Cerebellar nuclear complex (tissue), 1 donor: ENCODE data around the gene FBLN2.
"Not testable (repeated sequence)": the region's sequence is repeated elsewhere in the genome, so short reads cannot be mapped to it uniquely, and the experiment has no call there.

Experiments used
- DNase-seq, 2 experiments: peaks; one replicate each; lab custom pipeline; 2025; lab: John Stamatoyannopoulos, UW

Gene FBLN2

GRCh38 chr3:13513913-13514517, 34.9 kb upstream of the FBLN2 start:
- DNase-seq: no peak

GRCh38 chr3:13514639-13515435, 34.1 kb upstream of the FBLN2 start:
- no peak for DNase-seq

DNA sequence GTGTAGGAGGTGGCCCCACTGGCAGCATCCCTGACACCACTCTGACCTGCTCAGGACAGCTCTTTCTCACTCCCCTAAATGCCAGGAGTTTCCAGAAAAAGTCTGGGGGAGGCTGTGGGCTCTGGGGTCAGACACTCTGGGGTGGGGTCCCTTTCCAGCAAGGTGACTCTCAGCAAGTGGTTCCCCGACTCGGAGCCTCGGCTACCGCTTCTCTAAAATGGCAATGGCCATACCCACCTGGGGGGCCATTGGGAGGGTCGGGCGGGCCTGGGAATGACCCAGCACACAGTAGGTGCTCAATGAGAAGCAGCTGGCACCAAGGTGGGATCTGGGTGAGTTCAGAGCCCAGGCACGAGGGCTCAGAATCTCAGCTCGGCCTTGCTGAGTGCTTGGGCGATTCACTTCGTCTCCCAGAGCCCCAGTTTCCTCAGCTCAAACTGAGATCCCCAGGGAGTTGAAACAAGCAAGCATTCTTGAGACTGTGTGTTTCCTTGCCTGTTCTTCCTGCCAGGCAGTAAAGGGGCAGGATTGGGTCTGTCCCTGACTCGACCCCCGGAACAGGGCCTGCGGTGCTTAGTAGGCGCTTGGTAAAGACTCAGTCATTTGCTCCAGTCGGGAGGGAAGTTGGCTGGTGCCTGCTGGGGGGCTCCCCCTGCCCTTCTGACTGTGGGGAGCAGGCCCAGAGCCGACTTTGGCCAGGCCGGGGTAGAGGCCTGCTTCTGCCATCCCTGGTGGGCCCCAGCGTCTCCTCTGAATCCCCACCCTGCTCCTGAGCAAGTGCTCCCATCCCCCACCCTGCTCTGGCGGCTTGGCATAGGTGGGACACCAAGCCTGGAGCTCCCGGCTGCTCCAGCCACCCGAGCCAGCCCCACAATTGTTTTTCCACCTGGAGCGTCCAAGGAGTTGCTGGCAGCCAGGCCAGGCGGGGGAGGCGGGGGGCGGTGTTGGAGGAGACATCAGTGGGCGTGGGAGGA, 32.9 kb upstream of the FBLN2 start:
- no peak for DNase-seq

- no peak for DNase-seq
Observed at GRCh38 chr3:13516760-13517135, 32.2 kb upstream of the FBLN2 start.

DNA sequence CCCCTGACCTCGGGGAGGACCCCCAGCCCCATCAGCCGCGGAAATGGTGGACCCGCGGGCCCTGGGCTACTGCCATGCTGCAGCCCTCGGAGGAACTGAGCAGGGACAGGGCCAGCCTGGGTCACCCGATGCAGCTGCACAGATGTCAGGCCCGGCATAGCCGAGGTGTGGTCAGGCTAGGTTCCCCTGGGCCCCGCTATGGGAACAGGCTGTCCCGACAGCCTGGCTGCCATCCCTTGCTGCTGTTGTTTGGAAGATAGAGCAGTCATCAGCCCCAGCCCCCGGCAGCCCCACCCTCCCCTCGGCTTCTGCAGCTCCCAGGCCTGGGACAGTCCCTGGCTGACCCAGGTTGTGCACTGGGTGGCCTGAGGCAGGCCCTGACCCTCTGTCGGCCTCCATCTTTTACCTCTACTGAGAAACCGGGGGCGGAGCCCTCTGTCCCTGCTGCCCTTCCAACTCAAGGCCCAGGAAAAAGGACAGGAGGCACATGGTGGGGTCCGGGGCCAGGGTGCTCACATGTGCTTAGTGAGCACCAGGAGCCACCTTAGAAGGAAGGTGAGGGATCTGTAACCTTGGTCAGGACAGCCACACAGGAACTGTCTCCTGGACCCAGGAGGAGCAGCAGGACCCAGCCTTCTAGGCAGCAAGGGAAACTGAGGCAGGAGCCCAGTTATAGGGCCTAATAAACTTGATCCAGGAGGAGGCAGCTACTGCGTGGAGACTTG, 31.5 kb upstream of the FBLN2 start:
- DNase-seq: no peak

GRCh38 chr3:13518516-13518953, 30.4 kb upstream of the FBLN2 start:
- DNase-seq: peak; percentile 97

- no peak for DNase-seq
Observed at GRCh38 chr3:13519006-13519791, 29.7 kb upstream of the FBLN2 start.

DNA sequence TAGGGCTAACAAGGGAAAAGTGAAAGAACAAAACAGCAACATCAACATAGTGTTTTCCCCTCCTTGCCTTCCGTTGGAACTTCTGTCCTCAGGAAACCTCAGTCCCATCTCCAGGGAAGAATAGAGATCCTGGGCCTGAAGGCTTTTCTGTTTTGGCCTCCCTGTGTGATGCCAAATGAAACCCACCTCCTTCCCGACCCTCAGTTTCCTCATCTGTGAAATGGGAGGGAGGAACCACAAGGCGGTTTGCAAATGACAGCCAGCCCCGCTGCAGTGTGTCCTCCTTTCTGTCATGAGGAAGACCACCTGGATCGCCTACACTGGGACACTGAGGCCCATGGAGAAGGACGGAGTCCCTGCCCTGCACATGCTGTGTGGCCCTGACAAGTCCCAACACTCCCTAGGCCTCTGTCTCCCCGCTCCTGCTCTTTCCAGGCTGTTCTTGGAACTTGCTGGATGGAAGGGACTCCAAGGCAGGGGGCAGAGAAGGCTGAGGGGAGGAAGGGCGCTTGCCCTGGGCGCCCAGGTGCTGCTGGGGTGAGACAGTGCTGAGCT, 28.5 kb upstream of the FBLN2 start:
- DNase-seq: no peak

DNA sequence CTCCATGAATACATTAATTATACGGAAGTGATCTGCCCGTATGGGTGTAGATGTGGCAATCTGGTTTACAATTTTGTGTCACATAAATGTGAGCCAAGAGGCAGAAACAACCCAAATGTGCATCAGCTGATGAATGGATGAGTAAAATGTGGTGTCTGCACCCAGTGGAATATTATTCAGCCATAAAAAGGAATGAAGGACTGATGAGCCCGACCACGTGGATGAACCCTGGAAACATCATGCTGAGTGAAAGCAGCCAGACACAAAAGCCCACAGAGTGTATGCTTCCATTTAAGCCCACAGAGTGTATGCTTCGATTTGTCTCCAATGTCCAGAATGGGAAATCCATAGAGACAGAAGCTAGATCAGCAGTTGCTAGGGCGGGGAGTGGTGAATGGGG, 27.6 kb upstream of the FBLN2 start:
- no peak for DNase-seq

DNA sequence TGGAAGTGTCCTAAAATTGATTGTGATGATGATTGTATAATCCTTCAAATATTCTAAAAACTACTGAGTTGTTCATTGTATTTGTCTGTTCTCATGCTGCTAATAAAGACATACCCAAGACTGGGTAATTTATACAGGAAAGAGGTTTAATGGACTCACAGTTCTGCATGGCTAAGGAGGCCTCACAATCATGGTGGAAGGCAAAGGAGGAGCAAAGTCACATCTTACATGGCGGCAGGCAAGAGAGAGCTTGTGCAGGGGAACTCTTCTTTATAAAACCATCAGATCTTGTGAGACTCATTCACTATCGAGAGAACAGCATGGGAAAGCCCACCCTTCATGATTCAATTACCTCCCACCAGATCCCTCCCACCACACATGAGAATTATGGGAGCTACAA, 27.2 kb upstream of the FBLN2 start:
- DNase-seq: not testable (repeated sequence)

- DNase-seq: no peak
Observed at GRCh38 chr3:13522236-13522635, 26.7 kb upstream of the FBLN2 start.

GRCh38 chr3:13524979-13525669, 23.8 kb upstream of the FBLN2 start:
- DNase-seq: no peak

DNA sequence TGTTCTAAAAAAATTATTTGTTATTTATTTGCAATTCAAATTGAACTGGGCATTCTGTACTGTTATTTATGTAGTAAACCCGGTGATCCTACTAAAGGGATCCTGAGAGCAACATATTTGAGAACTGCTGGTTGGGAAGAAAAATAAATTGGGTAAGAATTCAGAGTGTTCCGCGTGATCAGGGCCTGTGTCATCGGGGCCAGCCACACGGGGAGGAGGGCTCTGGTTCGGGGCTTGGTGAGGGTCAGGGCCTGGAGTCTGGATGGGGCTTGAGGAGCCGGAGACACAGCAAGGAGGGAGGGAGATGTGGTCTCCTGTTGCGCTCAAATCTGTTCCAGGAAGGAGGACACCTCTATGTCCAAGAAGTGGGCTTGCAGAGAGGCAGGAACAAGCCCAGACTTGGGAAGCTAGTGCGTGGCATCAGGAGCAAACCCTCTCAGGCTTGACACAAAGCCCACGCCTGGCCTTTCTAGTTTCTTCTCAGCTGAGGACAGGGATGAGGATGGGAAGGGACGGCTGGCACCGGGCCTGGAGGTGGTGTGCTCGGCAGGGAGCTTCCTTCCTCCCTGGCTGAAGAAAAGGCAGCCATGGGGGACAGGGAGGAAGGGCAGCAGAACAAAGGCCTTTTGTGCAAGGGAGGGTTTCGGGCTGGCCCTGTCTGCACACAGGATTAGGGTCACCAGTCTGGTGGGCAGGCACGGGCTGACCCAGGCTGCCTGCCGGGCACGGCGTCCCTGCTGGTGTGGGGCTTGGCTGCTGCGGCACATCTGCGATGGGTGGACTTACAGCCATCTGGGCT, 22.9 kb upstream of the FBLN2 start:
- no peak for DNase-seq

- DNase-seq: no peak
Observed at GRCh38 chr3:13526626-13526949, 22.3 kb upstream of the FBLN2 start.

DNA sequence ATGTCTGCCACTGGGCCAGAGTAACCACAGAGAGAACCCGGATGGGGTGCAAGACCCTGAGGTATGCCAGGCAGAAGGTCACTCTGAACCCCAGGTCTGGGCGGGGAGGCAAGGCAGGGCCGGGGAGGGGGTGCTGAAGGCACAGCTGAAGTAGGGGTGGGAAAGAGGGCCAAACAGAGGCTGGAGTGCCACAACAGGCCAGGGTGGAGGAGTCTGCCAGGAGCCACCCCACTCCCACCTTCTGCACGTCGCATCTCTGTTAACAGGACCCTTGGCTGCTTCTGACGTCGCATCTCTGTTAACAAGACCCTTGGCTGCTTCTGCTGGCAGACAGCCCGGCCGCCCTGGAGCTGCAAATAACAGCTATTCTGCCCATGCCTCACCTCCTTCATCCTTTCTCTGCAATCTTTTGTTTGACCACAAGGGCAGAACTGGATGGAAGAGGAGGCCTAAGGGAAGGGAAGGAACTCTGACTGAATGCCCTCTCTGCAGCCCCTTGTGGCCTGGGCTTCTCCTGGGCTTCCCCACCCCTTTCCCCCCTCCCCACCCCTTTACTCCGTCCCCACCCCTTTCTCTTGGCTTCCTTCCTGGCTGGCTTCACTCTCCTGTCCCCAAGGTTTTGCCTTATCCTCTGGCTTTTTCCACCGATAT, 20.6 kb upstream of the FBLN2 start:
- DNase-seq: no peak

DNA sequence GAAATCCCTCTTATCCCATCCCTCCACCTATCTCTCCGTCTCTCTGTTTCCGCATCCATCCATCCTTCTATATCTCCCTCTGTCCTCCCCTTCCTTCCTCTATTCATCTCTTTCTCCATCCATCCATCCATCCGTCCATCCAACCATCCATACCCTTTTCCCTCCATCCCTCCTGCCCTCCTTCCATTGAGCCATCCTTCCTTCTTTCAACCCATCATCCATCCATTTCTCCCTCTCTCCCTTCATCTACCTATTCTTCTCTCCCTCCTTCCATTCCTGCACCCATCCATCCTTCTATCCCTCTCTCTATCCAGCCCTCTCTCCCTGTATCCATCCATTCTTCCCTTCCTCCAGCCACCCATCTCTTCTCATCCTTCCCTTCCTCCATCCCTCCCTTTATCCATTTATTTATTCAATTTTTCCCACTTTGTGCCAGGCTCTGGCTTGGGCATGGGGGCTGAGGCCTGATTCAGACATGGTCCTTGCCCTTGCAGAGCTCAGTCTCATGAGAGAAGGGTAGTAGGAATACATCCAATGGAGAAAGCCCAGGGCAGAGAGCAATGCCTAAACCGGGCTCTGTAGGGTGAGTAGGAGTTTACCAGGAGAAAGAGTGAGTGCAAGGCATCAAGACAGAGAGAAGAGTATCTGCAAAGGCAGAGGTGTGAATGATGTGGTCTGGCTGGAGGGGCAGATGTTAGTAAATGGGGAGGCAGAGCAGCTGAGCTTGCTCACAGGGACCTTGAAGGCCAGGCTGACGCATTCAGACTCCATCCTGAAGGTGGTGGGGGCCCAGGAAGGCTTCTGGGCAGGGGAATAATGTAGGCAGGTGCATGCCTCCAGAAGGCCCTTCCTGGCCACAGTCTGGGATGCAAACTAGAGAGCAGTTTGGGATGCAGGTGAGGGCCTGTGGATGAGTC, 19.5 kb upstream of the FBLN2 start:
- no peak for DNase-seq

DNA sequence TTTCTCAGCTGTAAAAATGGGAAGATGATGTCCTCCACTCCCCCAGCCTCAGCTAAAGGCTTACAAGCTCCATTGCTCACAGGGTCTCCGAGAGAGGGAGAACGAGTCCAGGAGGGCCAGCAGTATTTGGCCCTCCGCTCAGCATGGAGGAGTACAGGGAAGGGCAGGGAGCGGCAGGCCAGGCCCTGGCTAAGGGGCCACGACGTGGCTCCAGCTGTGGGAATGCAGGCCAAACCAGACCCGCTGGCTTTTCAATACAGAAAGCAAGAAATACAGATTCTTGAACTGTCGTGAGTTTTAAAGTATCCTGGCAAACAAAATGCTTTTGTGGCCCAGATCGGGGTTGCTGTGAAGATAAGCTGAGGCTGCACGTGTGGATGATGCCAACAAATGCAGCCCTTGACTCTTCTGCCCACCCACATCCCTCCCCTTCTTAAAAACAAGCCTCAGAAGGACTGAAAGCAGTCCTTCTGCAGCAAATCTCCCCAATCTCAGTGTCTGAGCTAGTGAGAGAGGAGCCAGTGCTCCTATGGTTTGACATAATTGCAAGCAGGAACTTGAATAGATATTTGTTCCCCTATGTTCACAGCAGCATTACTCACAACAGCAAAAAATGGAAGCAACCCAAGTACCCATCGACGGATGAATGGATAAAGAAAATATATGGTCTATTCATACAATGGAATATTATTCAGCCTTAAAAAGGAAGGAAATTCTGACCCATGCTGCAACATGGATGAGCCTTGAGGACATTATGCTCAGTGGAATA, 18.5 kb upstream of the FBLN2 start:
- DNase-seq: no peak
